Fibroblast of lung (primary cell): ENCODE measurements around the gene CADPS.

Experiments
- EZH2 ChIP-seq: IDR thresholded peaks from 2 replicates; pipeline ENCODE4 v1.5.1; 2012; ENCODE audit warnings: low read length, control low read depth, mild to moderate bottlenecking; ENCODE audit errors: missing control alignments
- TF ChIP-seq, protein P1 (sequence below), 2 donors: IDR thresholded peaks in 1 of 2; conservative IDR thresholded peaks in 1 of 2; 1 replicate in 1 of 2; 2 replicates in 1 of 2; pipeline ENCODE4 v1.5.1; 2011 to 2012; ENCODE audit warnings: low read length in 2 of 2, control low read depth in 1 of 2, inconsistent platforms in 1 of 2, low read depth in 1 of 2, mild to moderate bottlenecking in 1 of 2

DNA sequence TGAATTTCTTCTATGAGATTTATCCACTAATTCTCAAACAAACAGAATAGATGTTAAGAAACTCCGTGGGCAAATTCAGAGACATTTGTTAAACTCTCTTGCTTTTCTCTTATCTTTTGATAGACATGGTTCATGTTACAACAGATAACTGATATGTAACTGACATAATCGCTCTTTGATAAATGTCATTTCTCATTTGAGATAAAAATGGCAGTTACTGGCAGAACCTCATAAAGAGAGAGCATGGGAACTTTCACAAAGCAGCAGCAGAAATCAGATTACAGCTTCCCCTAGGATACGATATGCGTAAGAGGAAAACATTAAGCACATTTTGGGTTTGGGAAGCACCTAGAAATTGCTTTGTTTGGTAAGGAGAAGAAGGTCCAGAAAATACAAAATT lies 126.1 kb downstream of the CADPS start:
- TF ChIP-seq, protein P1, sequence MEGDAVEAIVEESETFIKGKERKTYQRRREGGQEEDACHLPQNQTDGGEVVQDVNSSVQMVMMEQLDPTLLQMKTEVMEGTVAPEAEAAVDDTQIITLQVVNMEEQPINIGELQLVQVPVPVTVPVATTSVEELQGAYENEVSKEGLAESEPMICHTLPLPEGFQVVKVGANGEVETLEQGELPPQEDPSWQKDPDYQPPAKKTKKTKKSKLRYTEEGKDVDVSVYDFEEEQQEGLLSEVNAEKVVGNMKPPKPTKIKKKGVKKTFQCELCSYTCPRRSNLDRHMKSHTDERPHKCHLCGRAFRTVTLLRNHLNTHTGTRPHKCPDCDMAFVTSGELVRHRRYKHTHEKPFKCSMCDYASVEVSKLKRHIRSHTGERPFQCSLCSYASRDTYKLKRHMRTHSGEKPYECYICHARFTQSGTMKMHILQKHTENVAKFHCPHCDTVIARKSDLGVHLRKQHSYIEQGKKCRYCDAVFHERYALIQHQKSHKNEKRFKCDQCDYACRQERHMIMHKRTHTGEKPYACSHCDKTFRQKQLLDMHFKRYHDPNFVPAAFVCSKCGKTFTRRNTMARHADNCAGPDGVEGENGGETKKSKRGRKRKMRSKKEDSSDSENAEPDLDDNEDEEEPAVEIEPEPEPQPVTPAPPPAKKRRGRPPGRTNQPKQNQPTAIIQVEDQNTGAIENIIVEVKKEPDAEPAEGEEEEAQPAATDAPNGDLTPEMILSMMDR (conservative IDR thresholded peaks at IDR 0.05 in 1 of 2, IDR thresholded peaks at IDR 0.05 in 1 of 2; ENCODE audit: low read depth in 1 of 2, low read length in 2 of 2) = no peak
- TF ChIP-seq EZH2 = no peak
